ENCODE results near the gene IRS1.

Gene IRS1

DNA sequence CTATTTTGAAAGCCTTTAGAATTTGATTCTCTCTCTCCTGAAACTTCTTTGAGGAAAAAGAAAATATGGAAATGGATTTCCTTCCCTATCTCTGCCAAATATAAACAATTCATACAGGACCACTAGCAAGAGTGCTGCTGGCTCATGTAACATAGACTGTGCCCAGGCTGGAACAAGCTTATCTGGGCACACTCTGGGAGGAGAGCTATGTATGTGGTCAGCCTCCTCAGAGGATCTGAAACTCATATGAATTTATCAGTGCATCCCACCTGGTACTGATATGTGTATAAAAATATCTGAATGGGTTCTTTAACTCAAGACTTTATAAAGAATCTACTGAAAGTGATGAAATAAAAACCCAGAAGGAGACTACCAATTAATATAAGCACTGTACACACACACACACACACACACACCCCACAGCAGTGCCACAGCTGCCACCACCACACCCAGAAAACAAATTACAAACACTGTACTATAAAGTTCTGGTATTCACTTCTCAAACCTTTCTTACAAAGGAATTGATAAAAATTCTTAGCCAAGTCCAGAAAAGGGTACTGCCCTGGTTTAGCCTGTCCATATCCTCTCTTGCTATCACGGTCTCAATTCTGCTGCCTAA is 115.6 kb downstream of the IRS1 start:
- DNase-seq: no peak

GRCh38 chr2:226683196-226683595 is 116.4 kb downstream of the IRS1 start:
- DNase-seq: no peak
